HEK293 (cell line): ENCODE data around the gene THSD7A.

Experiments
- CTCF ChIA-PET: fragments of 350-600 bp; formaldehyde crosslinking; extraction: SDS; loops from one replicate; lab custom pipeline; 2021; ENCODE audit warnings: antibody characterized with exemption; lab: Yijun Ruan, JAX
- POLR2A ChIA-PET: fragments of 300-600 bp; formaldehyde crosslinking; extraction: SDS; loops from one replicate; lab custom pipeline; 2020; ENCODE audit warnings: antibody characterized with exemption, inconsistent platforms; lab: Yijun Ruan, JAX
- H3K27ac ChIP-seq: fragments of 200-500 bp; sonication (Bioruptor generic); 2 replicates; pipeline ENCODE4 v1.5.1; 2014; ENCODE audit warnings: low read depth, low read length, control low read depth, inconsistent platforms; ENCODE audit errors: extremely low read depth
- H3K36me3 ChIP-seq, 2 experiments: fragments of 200-500 bp in 1 of 2; sonication (Bioruptor generic) in 1 of 2; 1 replicate in 1 of 2; 2 replicates in 1 of 2; pipeline ENCODE4 v1.5.1; 2014 to 2017; ENCODE audit warnings: inconsistent platforms in 2 of 2, low read length in 2 of 2; ENCODE audit not compliant: control insufficient read depth in 2 of 2, insufficient read depth in 1 of 2
- H3K4me1 ChIP-seq: fragments of 200-500 bp; sonication (Bioruptor generic); 2 replicates; pipeline ENCODE4 v1.5.1; 2014; ENCODE audit warnings: mild to moderate bottlenecking, low read length, inconsistent platforms; ENCODE audit not compliant: control insufficient read depth, insufficient read depth
- H3K4me3 ChIP-seq: 2 replicates; pipeline ENCODE4 v1.5.1; 2011; ENCODE audit warnings: low read depth, mild to moderate bottlenecking, control low read depth, low read length, moderate library complexity
- H3K9me3 ChIP-seq: fragments of 200-500 bp; sonication (Bioruptor generic); 2 replicates; pipeline ENCODE4 v1.5.1; 2014; ENCODE audit warnings: low read depth, low read length, inconsistent platforms; ENCODE audit not compliant: control insufficient read depth, insufficient read depth
- HOXD13 ChIP-seq: sonication (generic); formaldehyde crosslinking; IDR thresholded peaks from 2 replicates; pipeline ENCODE4 v1.8.0; 2022; ENCODE audit warnings: missing genetic modification reagents, borderline replicate concordance
- KLF1 ChIP-seq: fragments of 450-650 bp; formaldehyde crosslinking; IDR thresholded peaks from 2 replicates; pipeline ENCODE4 v1.5.1; 2016; ENCODE audit warnings: missing biosample characterization, missing genetic modification characterization
- ZBTB8A ChIP-seq: fragments of 450-650 bp; formaldehyde crosslinking; IDR thresholded peaks from 2 replicates; pipeline ENCODE4 v1.5.1; 2016; ENCODE audit warnings: missing biosample characterization, missing genetic modification characterization
- ZEB2 ChIP-seq: fragments of 450-650 bp; formaldehyde crosslinking; IDR thresholded peaks from 2 replicates; pipeline ENCODE4 v1.5.1; 2016; ENCODE audit warnings: missing biosample characterization, missing genetic modification characterization
- ZNF10 ChIP-seq: fragments of 450-650 bp; formaldehyde crosslinking; IDR thresholded peaks from 2 replicates; pipeline ENCODE4 v1.5.1; 2017; ENCODE audit warnings: missing biosample characterization, missing genetic modification characterization
- ZNF133 ChIP-seq: fragments of 450-650 bp; formaldehyde crosslinking; IDR thresholded peaks from 2 replicates; pipeline ENCODE4 v1.5.1; 2016; ENCODE audit warnings: missing biosample characterization, missing genetic modification characterization
- ZNF140 ChIP-seq: fragments of 450-650 bp; formaldehyde crosslinking; IDR thresholded peaks from 2 replicates; pipeline ENCODE4 v1.5.1; 2016; ENCODE audit warnings: missing biosample characterization, missing genetic modification characterization
- ZNF223 ChIP-seq: fragments of 450-650 bp; formaldehyde crosslinking; IDR thresholded peaks from 2 replicates; pipeline ENCODE4 v1.5.1; 2016; ENCODE audit warnings: missing biosample characterization, missing genetic modification characterization
- ZNF341 ChIP-seq: fragments of 450-650 bp; formaldehyde crosslinking; IDR thresholded peaks from 2 replicates; pipeline ENCODE4; 2016; ENCODE audit warnings: low read depth, missing biosample characterization, missing genetic modification characterization
- ZNF510 ChIP-seq: fragments of 450-650 bp; formaldehyde crosslinking; IDR thresholded peaks from 2 replicates; pipeline ENCODE4 v1.5.1; 2018; ENCODE audit warnings: mild to moderate bottlenecking, missing genetic modification characterization, missing biosample characterization; ENCODE audit not compliant: insufficient replicate concordance
- ZNF521 ChIP-seq: fragments of 450-650 bp; formaldehyde crosslinking; IDR thresholded peaks from 2 replicates; pipeline ENCODE4 v1.5.1; 2017; ENCODE audit warnings: missing biosample characterization, mild to moderate bottlenecking, missing genetic modification characterization
- ZNF549 ChIP-seq: fragments of 450-650 bp; IDR thresholded peaks from 2 replicates; pipeline ENCODE4 v1.5.1; 2018; ENCODE audit warnings: missing biosample characterization, missing genetic modification characterization, mild to moderate bottlenecking, inconsistent platforms, moderate library complexity
- ZNF596 ChIP-seq: fragments of 450-650 bp; IDR thresholded peaks from 2 replicates; pipeline ENCODE4 v1.5.0; 2018; ENCODE audit warnings: missing biosample characterization, mild to moderate bottlenecking, missing genetic modification characterization, moderate library complexity
- ZNF610 ChIP-seq: fragments of 450-650 bp; formaldehyde crosslinking; IDR thresholded peaks from 2 replicates; pipeline ENCODE4 v1.5.1; 2016; ENCODE audit warnings: missing biosample characterization, missing genetic modification characterization, borderline replicate concordance
- ZNF626 ChIP-seq: fragments of 450-650 bp; sonication (Bioruptor Pico); formaldehyde crosslinking; IDR thresholded peaks from 2 replicates; pipeline ENCODE4 v1.5.1; 2018; ENCODE audit warnings: missing biosample characterization, missing genetic modification characterization, inconsistent platforms
- ZNF747 ChIP-seq: fragments of 450-650 bp; formaldehyde crosslinking; IDR thresholded peaks from 2 replicates; pipeline ENCODE4 v1.5.1; 2016; ENCODE audit warnings: missing biosample characterization, missing genetic modification characterization
- ZSCAN30 ChIP-seq: fragments of 450-650 bp; IDR thresholded peaks from 2 replicates; pipeline ENCODE4 v1.5.1; 2018; ENCODE audit warnings: missing biosample characterization, mild to moderate bottlenecking, missing genetic modification characterization, moderate library complexity
- TF ChIP-seq, protein P1 (sequence below): fragments of 450-650 bp; formaldehyde crosslinking; IDR thresholded peaks from 2 replicates; pipeline ENCODE4 v1.5.1; 2016; ENCODE audit warnings: missing biosample characterization, missing genetic modification characterization, borderline replicate concordance
- TF ChIP-seq, protein P2 (sequence below): fragments of 450-650 bp; formaldehyde crosslinking; IDR thresholded peaks from 2 replicates; pipeline ENCODE4 v1.5.1; 2017; ENCODE audit warnings: missing biosample characterization, missing genetic modification characterization
- TF ChIP-seq, protein P3 (sequence below): fragments of 450-650 bp; formaldehyde crosslinking; conservative IDR thresholded peaks from 2 replicates; pipeline ENCODE4 v1.5.1; 2016; ENCODE audit warnings: low read depth, missing biosample characterization, missing genetic modification characterization

The THSD7A gene

DNA sequence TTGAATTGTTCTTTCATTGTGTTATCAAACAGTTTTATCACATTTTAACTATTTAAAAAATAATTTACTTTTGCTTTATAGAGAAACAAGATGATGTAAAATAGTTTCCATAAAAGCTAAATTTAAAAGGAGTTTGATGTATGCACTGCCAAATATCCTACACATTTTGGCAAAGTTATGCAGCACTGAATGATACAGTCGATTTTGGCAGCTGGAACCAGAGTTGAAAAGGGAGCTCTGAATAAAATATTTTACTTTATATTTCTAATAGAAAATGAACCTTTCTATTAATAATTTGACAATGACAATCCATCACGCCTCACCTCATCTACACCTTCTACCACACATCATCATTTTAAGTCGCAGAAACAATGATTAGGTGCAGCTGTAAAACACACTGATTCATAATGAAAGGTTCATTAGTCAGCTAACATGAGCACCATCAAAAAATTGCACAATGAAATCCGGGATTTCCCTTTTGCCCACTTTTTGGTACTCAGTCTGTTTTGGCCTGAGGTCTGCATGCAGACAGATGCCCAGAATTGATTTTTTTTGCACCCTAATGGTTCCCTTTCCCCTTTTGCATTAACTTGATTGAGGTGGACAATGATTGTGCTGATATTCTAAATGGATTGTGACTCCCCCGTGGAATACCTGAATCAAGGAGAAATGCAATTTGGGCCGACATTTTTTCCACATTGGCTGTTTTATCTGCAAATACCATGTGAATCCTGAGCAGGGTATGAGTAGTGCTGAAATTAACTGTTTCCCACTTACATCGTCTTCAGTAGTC, 105.8 kb downstream of the THSD7A start:
- no peak overlapping the region for H3K27ac ChIP-seq
- ChIA-PET POLR2A (no interaction called here), CTCF (no interaction called here)
- no peak overlapping the region for H3K4me3 ChIP-seq
- H3K36me3 ChIP-seq: no peaks in the 10 kb centered on the region
- no peaks in the 10 kb centered on the region for H3K4me1 ChIP-seq
- no peaks in the 10 kb centered on the region for H3K9me3 ChIP-seq
- TF ChIP-seq ZNF747 (tag by site-specific recombination): no peak
- no peak for TF ChIP-seq ZNF549 (tag by site-specific recombination)
- TF ChIP-seq, protein P1, sequence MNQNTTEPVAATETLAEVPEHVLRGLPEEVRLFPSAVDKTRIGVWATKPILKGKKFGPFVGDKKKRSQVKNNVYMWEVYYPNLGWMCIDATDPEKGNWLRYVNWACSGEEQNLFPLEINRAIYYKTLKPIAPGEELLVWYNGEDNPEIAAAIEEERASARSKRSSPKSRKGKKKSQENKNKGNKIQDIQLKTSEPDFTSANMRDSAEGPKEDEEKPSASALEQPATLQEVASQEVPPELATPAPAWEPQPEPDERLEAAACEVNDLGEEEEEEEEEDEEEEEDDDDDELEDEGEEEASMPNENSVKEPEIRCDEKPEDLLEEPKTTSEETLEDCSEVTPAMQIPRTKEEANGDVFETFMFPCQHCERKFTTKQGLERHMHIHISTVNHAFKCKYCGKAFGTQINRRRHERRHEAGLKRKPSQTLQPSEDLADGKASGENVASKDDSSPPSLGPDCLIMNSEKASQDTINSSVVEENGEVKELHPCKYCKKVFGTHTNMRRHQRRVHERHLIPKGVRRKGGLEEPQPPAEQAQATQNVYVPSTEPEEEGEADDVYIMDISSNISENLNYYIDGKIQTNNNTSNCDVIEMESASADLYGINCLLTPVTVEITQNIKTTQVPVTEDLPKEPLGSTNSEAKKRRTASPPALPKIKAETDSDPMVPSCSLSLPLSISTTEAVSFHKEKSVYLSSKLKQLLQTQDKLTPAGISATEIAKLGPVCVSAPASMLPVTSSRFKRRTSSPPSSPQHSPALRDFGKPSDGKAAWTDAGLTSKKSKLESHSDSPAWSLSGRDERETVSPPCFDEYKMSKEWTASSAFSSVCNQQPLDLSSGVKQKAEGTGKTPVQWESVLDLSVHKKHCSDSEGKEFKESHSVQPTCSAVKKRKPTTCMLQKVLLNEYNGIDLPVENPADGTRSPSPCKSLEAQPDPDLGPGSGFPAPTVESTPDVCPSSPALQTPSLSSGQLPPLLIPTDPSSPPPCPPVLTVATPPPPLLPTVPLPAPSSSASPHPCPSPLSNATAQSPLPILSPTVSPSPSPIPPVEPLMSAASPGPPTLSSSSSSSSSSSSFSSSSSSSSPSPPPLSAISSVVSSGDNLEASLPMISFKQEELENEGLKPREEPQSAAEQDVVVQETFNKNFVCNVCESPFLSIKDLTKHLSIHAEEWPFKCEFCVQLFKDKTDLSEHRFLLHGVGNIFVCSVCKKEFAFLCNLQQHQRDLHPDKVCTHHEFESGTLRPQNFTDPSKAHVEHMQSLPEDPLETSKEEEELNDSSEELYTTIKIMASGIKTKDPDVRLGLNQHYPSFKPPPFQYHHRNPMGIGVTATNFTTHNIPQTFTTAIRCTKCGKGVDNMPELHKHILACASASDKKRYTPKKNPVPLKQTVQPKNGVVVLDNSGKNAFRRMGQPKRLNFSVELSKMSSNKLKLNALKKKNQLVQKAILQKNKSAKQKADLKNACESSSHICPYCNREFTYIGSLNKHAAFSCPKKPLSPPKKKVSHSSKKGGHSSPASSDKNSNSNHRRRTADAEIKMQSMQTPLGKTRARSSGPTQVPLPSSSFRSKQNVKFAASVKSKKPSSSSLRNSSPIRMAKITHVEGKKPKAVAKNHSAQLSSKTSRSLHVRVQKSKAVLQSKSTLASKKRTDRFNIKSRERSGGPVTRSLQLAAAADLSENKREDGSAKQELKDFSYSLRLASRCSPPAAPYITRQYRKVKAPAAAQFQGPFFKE (tag by site-specific recombination): no peak
- TF ChIP-seq ZNF341 (tag by site-specific recombination): no peak
- no peak for TF ChIP-seq KLF1 (tag by site-specific recombination)
- TF ChIP-seq, protein P2, sequence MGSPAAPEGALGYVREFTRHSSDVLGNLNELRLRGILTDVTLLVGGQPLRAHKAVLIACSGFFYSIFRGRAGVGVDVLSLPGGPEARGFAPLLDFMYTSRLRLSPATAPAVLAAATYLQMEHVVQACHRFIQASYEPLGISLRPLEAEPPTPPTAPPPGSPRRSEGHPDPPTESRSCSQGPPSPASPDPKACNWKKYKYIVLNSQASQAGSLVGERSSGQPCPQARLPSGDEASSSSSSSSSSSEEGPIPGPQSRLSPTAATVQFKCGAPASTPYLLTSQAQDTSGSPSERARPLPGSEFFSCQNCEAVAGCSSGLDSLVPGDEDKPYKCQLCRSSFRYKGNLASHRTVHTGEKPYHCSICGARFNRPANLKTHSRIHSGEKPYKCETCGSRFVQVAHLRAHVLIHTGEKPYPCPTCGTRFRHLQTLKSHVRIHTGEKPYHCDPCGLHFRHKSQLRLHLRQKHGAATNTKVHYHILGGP: no peak
- TF ChIP-seq ZNF510 (tag by site-specific recombination): no peak
- TF ChIP-seq ZSCAN30: no peak
- no peak for TF ChIP-seq ZEB2 (tag by site-specific recombination)
- TF ChIP-seq ZNF140: no peak
- no peak for TF ChIP-seq ZNF521 (tag by site-specific recombination)
- no peak for TF ChIP-seq HOXD13 (CRISPR knock-in tag)
- no peak for TF ChIP-seq ZNF10 (tag by site-specific recombination)
- TF ChIP-seq ZNF223: no peak
- no peak for TF ChIP-seq ZBTB8A (tag by site-specific recombination)
- TF ChIP-seq, protein P3, sequence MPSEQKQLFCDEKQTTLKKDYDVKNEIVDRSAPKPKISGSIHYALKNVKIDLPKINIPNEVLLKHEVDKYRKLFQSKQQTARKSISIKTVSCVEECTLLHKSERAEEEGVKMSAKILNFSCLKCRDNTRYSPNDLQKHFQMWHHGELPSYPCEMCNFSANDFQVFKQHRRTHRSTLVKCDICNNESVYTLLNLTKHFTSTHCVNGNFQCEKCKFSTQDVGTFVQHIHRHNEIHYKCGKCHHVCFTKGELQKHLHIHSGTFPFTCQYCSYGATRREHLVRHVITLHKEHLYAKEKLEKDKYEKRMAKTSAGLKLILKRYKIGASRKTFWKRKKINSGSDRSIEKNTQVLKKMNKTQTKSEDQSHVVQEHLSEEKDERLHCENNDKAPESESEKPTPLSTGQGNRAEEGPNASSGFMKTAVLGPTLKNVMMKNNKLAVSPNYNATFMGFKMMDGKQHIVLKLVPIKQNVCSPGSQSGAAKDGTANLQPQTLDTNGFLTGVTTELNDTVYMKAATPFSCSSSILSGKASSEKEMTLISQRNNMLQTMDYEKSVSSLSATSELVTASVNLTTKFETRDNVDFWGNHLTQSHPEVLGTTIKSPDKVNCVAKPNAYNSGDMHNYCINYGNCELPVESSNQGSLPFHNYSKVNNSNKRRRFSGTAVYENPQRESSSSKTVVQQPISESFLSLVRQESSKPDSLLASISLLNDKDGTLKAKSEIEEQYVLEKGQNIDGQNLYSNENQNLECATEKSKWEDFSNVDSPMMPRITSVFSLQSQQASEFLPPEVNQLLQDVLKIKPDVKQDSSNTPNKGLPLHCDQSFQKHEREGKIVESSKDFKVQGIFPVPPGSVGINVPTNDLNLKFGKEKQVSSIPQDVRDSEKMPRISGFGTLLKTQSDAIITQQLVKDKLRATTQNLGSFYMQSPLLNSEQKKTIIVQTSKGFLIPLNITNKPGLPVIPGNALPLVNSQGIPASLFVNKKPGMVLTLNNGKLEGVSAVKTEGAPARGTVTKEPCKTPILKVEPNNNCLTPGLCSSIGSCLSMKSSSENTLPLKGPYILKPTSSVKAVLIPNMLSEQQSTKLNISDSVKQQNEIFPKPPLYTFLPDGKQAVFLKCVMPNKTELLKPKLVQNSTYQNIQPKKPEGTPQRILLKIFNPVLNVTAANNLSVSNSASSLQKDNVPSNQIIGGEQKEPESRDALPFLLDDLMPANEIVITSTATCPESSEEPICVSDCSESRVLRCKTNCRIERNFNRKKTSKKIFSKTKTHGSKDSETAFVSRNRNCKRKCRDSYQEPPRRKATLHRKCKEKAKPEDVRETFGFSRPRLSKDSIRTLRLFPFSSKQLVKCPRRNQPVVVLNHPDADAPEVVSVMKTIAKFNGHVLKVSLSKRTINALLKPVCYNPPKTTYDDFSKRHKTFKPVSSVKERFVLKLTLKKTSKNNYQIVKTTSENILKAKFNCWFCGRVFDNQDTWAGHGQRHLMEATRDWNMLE (tag by site-specific recombination): no peak
- TF ChIP-seq ZNF610: no peak
- TF ChIP-seq ZNF133 (tag by site-specific recombination): no peak
- no peak for TF ChIP-seq ZNF626 (tag by site-specific recombination)
- no peak for TF ChIP-seq ZNF596 (tag by site-specific recombination)
